Raji (cell line): ENCODE measurements around the gene EEF1AKMT1.

Experiments
- POLR2A ChIP-seq: IDR thresholded peaks from 2 replicates; pipeline ENCODE4 v1.6.1; 2011; ENCODE audit warnings: low read depth, low read length, control low read depth; ENCODE audit not compliant: insufficient read depth

Gene EEF1AKMT1

DNA sequence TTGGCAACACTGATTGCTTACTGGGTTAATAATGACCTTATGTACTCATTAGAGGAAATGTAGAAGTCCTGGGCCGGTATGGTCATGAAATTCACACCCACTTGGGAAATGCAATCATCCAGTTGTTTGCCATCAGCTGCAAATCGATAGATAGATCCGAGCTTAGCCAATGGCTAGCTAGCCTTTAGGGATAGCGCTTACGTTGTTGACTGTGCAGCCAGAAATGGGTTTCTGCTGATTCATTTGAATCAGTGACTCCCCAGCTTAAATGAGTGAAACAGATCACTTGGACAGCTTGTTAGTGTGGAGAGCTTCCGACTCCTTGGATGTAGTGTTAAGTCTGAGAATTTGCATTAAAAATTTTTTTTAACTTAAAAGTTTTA is 58.4 kb downstream of the EEF1AKMT1 start:
- no peak for TF ChIP-seq POLR2A

DNA sequence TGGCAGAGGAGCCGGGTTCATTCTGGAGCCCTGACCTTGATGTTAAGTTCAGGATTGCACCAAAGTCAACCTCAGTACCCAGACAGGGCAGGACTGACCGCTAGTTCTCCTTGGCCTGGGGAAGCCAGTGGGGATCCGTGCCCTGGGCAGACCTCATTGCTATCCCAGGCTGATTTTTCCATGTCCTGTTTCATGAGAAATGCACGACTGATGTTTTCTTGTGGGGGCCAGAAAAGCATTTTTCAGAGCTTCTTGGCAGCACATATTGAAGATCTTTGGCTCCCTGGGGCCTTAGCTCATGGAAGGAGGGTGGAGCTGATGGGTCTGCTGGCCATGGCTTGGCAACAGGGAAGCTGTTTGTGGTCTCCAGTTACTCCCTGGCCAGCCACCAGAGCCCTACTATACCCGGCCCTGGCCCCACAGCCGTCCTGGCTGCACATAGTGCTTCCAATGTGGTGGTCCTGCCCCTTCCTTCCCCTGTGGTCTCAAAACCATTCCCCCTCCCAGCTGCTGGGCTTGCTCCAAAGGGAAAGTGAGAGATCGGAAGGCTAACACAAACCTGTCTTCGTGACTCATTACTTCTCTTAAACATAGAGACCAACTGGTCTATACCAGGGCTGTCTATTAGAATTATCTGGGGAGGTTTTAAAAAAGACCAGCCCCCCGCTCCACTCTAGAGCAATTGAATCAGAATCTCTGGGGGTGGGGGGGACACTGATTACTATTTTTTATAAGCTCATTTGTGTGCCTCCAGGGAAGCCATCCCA is 59.0 kb downstream of the EEF1AKMT1 start:
- no peak for TF ChIP-seq POLR2A

DNA sequence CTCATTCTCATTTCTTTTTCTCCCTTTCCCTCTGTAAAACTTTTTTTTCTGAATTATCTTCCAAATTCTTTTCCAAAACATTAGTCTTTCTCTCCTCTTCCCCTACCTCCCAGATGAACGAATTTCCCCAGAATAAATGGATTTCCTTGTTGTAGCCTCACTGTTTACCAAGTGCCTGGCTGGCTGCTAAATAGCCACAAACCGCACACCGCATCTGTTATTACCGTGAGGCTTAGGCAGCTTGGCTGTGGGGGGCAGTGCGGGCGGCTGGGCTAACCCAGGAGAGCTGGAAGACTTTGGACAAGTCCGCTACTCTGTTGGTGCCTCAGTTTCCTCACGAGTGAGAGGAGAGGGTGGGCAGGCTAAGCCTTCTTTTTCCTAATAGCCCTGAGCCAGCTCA is 59.6 kb downstream of the EEF1AKMT1 start:
- TF ChIP-seq POLR2A = no peak

DNA sequence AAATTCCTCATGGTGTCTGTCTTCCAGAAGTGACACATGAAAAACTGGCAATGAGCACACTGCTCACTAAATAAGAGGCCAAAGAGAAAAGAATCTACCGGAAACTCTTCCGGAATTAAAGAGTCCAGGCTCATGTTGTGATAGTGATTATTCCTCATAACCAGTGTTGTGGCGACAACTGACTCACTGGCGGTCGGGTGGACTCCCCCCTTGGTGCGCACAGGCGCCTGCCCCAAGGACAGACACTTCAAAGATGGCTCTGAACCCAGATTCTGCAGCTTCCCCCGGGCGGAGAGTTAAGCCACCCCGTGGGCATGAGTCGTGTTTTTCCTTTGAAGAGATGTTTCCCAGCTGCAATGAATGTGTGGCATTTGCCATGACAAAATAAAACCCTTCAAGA is 60.0 kb downstream of the EEF1AKMT1 start:
- no peak for TF ChIP-seq POLR2A

DNA sequence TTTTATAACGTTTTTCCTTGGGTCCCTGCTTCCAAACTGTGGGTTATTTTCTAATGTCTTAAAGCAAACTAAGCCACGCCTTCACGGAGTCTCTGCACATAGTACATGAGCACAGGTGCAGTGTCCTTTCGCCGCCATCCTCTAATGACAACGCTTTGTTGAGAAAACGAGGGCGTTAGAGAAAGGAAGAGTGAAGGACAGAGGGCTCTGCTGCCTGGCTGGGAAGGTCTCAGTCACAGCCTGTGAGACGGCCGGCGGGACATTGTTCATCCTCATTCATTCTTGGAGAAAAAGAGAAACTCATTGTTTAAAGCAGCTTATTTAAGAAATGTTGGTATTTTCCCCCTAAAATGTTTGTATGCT is 60.8 kb downstream of the EEF1AKMT1 start:
- no peak for TF ChIP-seq POLR2A

DNA sequence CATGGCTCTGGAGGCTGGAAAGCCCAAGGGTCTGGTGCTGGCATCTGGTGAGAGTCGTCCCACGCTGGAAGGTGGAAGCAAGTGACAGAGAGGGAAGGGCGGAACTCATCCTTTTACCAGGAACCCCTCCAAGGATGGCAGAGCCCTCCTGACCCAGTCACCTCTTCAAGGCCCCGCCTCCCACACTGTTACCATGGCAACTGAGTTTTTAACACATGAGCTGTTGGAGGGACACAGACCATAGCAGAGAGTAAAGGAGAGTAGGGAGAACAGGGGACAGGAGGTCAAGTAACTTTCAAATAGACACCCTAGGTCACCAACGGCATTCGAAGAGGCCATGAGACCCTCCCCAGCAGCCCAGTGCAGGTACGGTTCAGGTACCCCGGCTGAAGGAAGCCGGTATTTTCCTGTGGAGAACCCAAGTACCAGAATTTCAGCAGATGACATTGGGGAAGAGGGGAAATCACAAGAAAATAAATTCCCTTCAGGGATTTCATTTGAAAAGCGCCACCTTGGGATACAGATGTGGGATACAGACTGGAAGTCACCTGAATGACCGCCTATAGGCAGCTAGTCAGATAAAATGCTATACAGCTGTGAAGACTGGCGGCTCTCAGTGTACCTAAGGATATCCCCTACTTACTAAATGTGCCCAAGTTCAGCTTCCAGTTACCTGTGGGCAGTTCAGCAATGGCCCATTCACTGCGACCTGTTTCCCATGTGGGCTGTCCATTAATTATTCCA is 62.3 kb downstream of the EEF1AKMT1 start:
- no peak for TF ChIP-seq POLR2A

DNA sequence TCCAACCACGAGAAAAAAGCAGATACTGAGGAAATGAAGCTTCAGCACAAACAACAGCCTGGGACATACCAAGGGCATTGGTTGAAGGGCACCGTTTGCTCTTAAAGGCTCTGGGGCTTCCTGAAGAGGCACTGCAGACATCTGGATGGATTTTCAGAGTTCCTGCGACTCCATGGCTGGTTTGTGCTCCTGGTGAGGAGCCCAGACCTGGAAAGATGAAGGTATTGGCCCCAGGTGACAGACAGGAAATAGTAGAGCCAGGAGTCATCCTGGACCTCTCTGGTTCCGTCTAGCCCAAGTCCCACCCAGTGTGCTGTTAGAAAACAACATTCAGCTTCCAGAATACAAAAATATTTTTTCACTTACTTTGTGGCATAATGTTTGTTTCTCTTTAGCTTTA is 64.0 kb downstream of the EEF1AKMT1 start:
- no peak for TF ChIP-seq POLR2A

DNA sequence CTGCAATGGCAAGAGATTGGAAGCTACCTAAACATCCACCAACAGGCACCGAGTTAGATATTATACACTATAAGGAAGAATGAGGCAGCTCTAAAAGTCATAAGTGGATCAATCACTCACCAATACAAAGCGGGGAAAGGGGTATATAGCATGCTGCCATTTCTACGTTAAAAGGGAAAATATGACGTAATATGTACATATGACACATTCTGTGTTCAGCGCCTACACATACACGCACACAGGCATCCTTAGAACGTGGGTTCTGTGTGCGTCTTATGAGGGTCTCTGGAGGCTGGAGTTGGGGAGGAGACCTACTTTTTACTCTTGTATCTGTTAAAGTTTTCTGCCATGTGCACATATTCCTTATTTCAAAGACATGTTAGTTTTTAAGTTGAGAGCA is 64.4 kb downstream of the EEF1AKMT1 start:
- no peak for TF ChIP-seq POLR2A

DNA sequence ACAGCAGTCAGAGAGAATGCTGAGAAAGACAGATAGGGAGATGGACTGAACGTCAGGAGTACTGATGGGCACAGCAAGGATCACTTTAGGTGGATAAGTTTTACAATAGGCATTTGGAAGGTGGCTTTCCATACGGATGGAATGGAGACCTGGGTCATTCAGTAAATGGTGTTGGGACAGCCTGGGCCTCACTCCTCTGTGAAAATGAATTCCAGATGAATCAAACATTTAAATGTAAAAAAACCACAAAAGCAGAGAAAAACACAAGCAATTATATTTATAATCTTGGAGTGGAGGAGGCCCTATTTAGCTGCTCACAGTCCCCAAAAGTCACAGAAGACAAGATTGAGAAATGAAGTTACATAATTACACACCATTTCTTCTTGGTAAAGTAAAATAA is 65.5 kb downstream of the EEF1AKMT1 start:
- TF ChIP-seq POLR2A = no peak

DNA sequence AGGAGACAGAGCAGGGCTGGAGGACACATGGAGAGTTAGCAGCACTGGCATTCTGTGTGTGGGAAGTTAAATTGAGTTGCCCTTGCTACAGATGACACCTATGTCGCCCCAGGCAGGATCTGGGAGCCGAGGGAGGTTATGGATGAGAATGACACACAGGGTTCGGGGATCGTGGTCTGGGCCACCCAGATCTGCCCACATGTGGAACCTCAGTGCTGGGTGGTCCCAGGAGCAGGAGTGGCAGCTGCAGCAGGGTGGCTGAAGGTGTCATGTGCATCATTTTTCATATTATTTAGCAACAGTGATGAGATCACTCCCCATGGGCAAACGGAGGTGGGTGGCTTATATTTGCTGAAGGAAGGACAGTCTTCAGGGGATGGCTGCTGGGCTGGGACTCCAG is 67.1 kb downstream of the EEF1AKMT1 start:
- TF ChIP-seq POLR2A = no peak

DNA sequence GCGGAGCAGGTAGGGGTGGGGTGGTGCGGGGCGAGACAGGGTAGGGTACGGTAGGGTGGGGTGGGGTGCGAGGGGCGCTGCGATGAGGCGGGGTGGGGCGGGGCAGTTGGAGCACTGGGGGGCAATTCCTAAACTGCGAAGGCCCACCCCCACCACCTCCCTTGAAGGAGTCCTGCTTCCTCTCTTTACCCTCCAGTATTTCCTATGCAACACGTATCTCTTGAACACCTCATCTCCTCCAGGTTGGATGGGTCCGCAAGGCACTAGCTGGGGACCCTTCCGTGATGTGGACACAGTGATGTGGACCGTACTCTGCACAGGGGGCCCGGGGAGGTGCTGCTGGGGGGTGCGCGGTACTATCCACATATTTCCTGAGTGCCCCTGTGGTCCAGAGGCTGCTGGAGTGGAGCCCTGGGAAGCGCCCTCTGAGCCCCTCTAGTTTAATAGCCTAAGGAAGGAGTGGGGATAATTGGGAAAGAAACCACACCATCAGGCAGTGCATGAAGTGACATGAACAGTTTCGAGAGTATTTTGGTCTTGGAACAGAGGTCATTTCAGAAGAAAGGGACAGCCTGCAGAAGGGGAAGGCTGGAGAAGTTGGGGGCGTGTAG is 69.2 kb downstream of the EEF1AKMT1 start:
- no peak for TF ChIP-seq POLR2A

DNA sequence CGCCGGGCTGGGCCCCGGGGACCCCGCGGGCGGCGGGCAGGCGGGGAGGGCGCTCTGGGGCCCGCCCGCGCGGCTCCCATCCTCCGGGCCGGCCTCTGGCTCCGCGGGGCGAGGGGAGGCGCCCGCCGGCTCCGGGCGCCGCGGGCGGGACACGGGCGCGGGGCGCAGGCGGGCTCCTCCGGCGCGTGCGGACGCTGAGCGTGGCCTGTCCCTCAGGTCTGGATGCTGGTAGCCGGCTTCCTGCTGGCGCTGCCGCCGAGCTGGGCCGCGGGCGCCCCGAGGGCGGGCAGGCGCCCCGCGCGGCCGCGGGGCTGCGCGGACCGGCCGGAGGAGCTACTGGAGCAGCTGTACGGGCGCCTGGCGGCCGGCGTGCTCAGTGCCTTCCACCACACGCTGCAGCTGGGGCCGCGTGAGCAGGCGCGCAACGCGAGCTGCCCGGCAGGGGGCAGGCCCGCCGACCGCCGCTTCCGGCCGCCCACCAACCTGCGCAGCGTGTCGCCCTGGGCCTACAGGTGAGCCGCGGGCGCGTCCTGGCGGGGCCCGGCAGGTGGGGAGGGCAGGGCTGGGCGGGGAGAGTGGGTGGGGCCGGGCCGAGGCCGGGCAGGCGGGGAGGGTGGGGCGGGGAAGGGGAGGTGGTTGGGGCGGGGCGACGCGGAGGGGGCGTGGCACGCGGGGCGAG is 69.8 kb downstream of the EEF1AKMT1 start:
- peak; percentile 65 for TF ChIP-seq POLR2A

DNA sequence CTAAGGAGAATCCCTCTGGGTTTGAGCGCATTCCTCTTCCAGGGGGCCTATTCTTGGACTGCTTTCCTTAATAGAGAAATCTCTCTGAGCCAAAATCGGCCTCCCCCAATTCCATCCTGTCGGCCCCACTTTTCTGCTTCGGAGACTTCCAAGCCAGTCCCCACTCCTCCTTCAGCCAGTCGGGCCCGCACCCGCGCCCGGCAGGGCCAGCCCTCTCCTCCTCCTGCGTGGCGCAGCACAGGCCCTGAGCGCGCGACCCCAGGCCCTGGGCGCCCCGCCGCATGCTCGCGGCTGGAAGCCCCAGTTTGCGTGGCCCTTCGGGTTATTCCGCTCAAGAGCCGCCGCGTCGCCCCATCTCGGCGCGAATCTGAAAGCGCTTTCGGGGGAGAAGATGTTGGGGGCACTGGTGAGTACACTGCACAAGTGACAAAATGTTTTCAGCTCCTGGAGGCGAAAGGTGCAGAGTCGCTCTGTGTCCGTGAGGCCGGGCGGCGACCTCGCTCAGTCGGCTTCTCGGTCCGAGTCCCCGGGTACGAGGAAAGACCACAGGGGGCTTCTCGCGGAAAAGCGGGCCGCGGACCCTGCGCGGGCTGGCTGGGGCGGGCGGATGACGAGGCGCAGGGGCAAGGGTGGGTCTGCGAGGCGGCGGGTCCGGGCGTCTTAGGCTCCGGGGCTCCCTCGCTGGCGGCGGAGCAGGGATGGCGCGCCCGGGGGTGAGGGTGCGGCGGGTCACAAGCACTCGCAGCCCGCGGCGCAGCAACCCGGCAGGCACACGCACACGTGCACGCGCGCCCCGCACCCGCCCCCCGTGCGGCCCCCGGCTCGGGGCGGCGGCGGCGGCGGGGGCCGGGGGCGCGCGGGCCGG is 70.6 kb downstream of the EEF1AKMT1 start, which contains the start of gene IL17D:
Gene IL17D, plus strand, starts transcription at position 785 of the 865 bp plus-strand sequence. CDS start 303 bp downstream, outside the sequence.
- no peak for TF ChIP-seq POLR2A

DNA sequence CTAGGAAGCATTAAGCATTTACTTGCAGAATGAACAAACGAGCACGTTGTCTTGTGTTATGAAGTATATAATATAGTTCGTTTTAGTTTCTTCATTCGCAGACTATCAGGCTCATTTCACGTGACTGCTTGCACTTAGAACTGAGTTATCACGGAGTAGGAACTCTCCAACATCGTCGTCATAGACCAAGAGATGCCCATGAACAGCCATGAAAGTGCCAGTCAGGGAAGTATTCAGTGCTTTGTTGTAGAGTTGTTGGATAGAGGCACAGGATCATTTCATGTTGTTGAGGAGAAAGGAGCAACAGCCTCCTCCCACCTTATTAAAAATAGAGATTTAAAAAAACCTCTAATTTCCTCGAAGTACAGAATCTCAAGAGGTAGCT is 71.2 kb downstream of the EEF1AKMT1 start:
- TF ChIP-seq POLR2A = no peak

DNA sequence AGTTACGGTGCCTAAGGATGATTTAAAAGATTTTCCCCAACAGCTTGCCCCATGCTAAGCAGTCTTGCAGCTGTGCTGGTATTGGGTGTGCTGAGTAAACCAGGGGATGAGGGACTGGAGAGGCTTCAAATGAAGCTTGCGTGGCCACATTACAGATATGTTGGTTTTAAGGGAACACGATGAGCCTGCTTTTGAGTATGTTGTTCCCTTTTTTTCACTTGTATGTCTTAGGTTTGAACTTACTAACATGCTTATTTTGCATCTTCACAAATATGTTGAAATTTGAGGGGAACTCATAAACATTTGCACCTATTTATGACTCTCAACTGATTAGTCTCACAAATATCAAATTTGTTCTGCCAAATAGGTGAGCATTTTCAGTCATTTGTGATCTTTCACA is 72.3 kb downstream of the EEF1AKMT1 start:
- TF ChIP-seq POLR2A = no peak

DNA sequence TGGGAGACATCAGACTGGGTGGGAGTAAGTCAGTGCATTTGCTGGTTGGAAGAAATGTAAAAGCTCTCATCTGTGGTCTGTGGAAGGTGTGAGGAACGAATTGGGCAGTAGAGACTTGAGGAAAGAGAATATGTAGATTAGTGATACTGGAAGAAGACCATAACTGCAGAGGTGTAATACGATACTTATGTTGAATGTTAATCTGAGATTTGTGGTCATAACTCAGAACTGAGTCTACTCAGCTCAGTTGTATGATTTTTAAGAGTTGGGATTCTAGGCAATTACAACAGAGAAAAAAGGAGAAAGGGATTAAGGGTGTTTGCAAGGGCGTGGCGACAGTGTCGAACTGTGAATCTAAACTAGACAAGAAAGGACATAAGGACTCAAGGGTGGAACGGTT is 73.5 kb downstream of the EEF1AKMT1 start:
- TF ChIP-seq POLR2A = no peak
